AG04450 (cell line): ENCODE measurements around the gene DNAJC5. TPM values are rescaled to one million over a fixed set of nuclear protein-coding genes. Genes with fewer than 3 reads are reported as not detected.

Experiments used
- CTCF ChIA-PET: fragments of 300-600, 350-600 bp; formaldehyde crosslinking; extraction: SDS; loops from one replicate; lab custom pipeline; 2022; ENCODE audit warnings: antibody characterized with exemption, inconsistent platforms; lab: Charles Lee
- POLR2A ChIA-PET: fragments of 350-600 bp; formaldehyde crosslinking; extraction: SDS; loops from one replicate; lab custom pipeline; 2021; ENCODE audit warnings: antibody characterized with exemption, inconsistent platforms; lab: Yijun Ruan, JAX
- DNase-seq: peaks from one replicate; pipeline ENCODE4 v3.0.0-alpha.2; 2011; ENCODE audit warnings: low read depth, low spot score
- H3K27ac ChIP-seq: one replicate; pipeline ENCODE4 v1.5.1; 2012; ENCODE audit warnings: low read depth, low read length, control low read depth
- H3K27me3 ChIP-seq: one replicate; pipeline ENCODE4 v1.6.0; 2012; ENCODE audit warnings: low read length; ENCODE audit not compliant: control insufficient read depth, insufficient read depth
- H3K4me3 ChIP-seq: 2 replicates; pipeline ENCODE4 v1.5.1; 2011; ENCODE audit warnings: mild to moderate bottlenecking, low read depth, low read length, control low read depth
- H3K9me3 ChIP-seq: 2 replicates; pipeline ENCODE4 v1.5.1; 2012; ENCODE audit warnings: low read length; ENCODE audit not compliant: control insufficient read depth, insufficient read depth
- CTCF ChIP-seq: IDR thresholded peaks from 2 replicates; pipeline ENCODE4 v1.5.1; 2011; ENCODE audit warnings: low read depth, low read length, control low read depth, inconsistent platforms
- polyA minus RNA-seq: library from RNA; depleted of rRNA, polyadenylated mRNA; stranded (reverse); fragments of >200 nt; gene quantifications from 2 replicates; pipeline ENCODE4 v1.2.3, GENCODE V29; 2011; rRNA and poly(A)+ RNA removed
- polyA plus RNA-seq: library from polyadenylated mRNA; depleted of rRNA; stranded (reverse); fragments of >200 nt; gene quantifications from 2 replicates; pipeline ENCODE4 v1.2.3, GENCODE V29; 2011; rRNA removed

The DNAJC5 gene, protein sequence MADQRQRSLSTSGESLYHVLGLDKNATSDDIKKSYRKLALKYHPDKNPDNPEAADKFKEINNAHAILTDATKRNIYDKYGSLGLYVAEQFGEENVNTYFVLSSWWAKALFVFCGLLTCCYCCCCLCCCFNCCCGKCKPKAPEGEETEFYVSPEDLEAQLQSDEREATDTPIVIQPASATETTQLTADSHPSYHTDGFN
- polyA plus RNA-seq (36.7 and 40.9 TPM in 2 replicates), polyA minus RNA-seq (52.0 and 63.4 TPM in 2 replicates)

- Histone ChIP-seq H3K9me3 (no peaks in the 10 kb centered on the region; the same call in 1 of the 2 replicates), H3K4me3 (peak within 1 kb of the TSS; percentile 72), H3K27me3 (no peaks in the 10 kb centered on the region), H3K27ac (peak within 1 kb of the TSS; percentile 39)
- no peak for TF ChIP-seq CTCF
- CTCF ChIA-PET, result interaction anchor here (0.6 kb wide), 1 partner anchor 252 kb away, joined by 4 read pairs; no protein-coding TSS in a partner anchor
- POLR2A ChIA-PET, result interaction anchor here (0.7 to 1.6 kb wide), 4 partner anchors 16 to 61 kb away, joined by 3 to 4 read pairs (median 3); partner anchors contain the start of gene TPD52L2
- peak; percentile 79 for DNase-seq
Observed at GRCh38 chr20:63894358-63895201, at the start of gene DNAJC5. Gene DNAJC5, plus strand, starts transcription at chr20:63895126. Its CDS starts 33,220 bp downstream, at chr20:63928346.

- H3K27ac ChIP-seq, result no peak overlapping the region
- POLR2A ChIA-PET, result interaction anchor here (0.7 to 1.4 kb wide), 2 partner anchors 12 to 106 kb away, joined by 4 to 6 read pairs; no protein-coding TSS in a partner anchor
Observed at GRCh38 chr20:63846128-63846771, 48.7 kb upstream of the DNAJC5 start.

GRCh38 chr20:63846888-63847236 lies 48.1 kb upstream of the DNAJC5 start:
- Histone ChIP-seq H3K27ac (no peak overlapping the region), H3K9me3 (no peaks in the 10 kb centered on the region; the same call in 1 of the 2 replicates), H3K4me3 (no peak overlapping the region), H3K27me3 (peaks cover 2% of the 10 kb centered on the region)
- TF ChIP-seq CTCF, result no peak
- ChIA-PET POLR2A (interaction anchor here (1.4 kb wide), 2 partner anchors 12 to 19 kb away, joined by 3 to 4 read pairs; no protein-coding TSS in a partner anchor), CTCF (interaction anchor here (1.5 kb wide), 1 partner anchor 12 kb away, joined by 4 read pairs; no protein-coding TSS in a partner anchor)
- no peak for DNase-seq

More at GRCh38 chr20:63846128-63846771, 48.7 kb upstream of the DNAJC5 start:
- Histone ChIP-seq H3K4me3 (peak overlapping the region; percentile 17; the same call in 1 of the 2 replicates), H3K27me3 (peaks cover 2% of the 10 kb centered on the region), H3K9me3 (no peaks in the 10 kb centered on the region; the same call in 1 of the 2 replicates)
- CTCF ChIA-PET, result interaction anchor here (0.6 to 0.7 kb wide), 2 partner anchors 18 to 947 kb away, joined by 3 to 5 read pairs; no protein-coding TSS in a partner anchor
- TF ChIP-seq CTCF, result no peak
- no peak for DNase-seq

DNA sequence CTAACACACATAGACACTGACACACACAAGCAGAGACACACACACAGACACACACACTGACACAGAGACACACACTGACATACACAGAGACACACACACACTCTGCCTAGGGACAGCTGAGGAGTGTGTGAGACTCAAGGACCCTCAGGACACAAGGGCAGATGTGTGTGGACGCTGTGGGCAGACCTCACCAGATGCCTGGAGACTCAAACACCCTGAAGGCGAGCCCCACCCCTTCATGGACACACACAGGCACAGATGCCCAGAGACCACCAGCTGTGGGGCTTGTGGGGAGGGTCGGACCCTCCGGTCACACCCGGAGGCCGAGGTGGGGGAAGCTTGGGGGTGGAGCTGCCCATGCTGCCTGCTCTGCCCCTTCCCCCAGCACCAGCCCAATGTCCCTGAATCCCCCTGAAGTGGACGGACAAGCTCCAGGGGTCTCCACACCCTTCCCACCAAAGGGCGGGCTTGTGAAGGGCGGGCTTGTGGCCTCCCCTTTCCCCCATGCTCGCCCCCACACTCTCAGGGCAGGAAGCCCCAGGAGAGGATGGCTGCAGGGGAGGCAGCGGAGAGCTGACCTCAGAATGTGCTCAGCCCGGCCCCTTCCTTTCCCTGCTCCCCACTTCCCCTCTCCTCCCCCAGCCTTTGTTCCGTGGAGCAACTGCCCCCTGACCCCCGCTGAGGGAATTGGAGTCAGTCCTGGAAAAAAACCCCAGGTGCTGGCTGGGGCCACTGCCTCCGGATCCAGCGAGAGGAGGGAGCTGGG lies 47.5 kb upstream of the DNAJC5 start:
- ChIA-PET POLR2A (interaction anchor here (0.9 to 1.4 kb wide), 3 partner anchors 11 to 107 kb away, joined by 3 to 4 read pairs (median 3); no protein-coding TSS in a partner anchor), CTCF (interaction anchor here (0.6 to 1.5 kb wide), 2 partner anchors 11 to 22 kb away, joined by 3 to 4 read pairs; no protein-coding TSS in a partner anchor)
- Histone ChIP-seq H3K9me3 (no peaks in the 10 kb centered on the region; the same call in 1 of the 2 replicates), H3K4me3 (no peak overlapping the region), H3K27me3 (peaks cover 2% of the 10 kb centered on the region), H3K27ac (no peak overlapping the region)
- TF ChIP-seq CTCF, result no peak
- DNase-seq, result no peak
